Kidney epithelial cell (primary cell): ENCODE measurements around the gene APLP1. TPM values are rescaled to one million over a fixed set of nuclear protein-coding genes. Genes with fewer than 3 reads are reported as not detected.

ENCODE experiments used
- DNase-seq: peaks from one replicate; pipeline ENCODE4 v3.0.0-alpha.2; 2010; ENCODE audit warnings: low read depth
- H3K27me3 ChIP-seq: 2 replicates; pipeline ENCODE4 v1.6.0; 2011; ENCODE audit warnings: low read length; ENCODE audit not compliant: control insufficient read depth, insufficient read depth
- H3K36me3 ChIP-seq: 2 replicates; pipeline ENCODE4 v1.5.1; 2011; ENCODE audit warnings: low read length; ENCODE audit not compliant: control insufficient read depth, insufficient read depth
- H3K4me3 ChIP-seq: 2 replicates; pipeline ENCODE4 v1.5.1; 2011; ENCODE audit warnings: low read depth, mild to moderate bottlenecking, control low read depth, low read length
- CTCF ChIP-seq: IDR thresholded peaks from 2 replicates; pipeline ENCODE4 v1.5.1; 2011; ENCODE audit warnings: mild to moderate bottlenecking, moderate library complexity, low read length, control low read depth, inconsistent platforms; ENCODE audit not compliant: insufficient read depth, poor library complexity, severe bottlenecking
- total RNA-seq: library from RNA; depleted of rRNA; stranded (reverse); fragments of >200 nt; gene quantifications from 2 replicates; pipeline ENCODE4 v1.2.3, GENCODE V29; 2015

APLP1 gene
- total RNA-seq, 1 donor from 2014 or later, result 9.3 TPM

GRCh38 chr19:35883882-35884281 is 15.5 kb downstream of the APLP1 start:
- H3K4me3 ChIP-seq, result no peak overlapping the region
- H3K27me3 ChIP-seq, result peaks cover 4% of the 10 kb centered on the region
- TF ChIP-seq CTCF, result no peak
- H3K36me3 ChIP-seq, result no peaks in the 10 kb centered on the region
- DNase-seq, result no peak

- TF ChIP-seq CTCF, result no peak
- H3K4me3 ChIP-seq, result no peak overlapping the region
Observed at GRCh38 chr19:35885225-35885738, 16.9 kb downstream of the APLP1 start.

GRCh38 chr19:35885904-35886303 is 17.5 kb downstream of the APLP1 start:
- no peak for DNase-seq
- Histone ChIP-seq H3K4me3 (no peak overlapping the region), H3K27me3 (no peaks in the 10 kb centered on the region), H3K36me3 (peaks cover 3% of the 10 kb centered on the region)
- no peak for TF ChIP-seq CTCF

More at GRCh38 chr19:35885225-35885738, 16.9 kb downstream of the APLP1 start:
- Histone ChIP-seq H3K27me3 (no peaks in the 10 kb centered on the region), H3K36me3 (peaks cover 3% of the 10 kb centered on the region)
- no peak for DNase-seq

GRCh38 chr19:35887197-35887596 is 18.8 kb downstream of the APLP1 start:
- H3K4me3 ChIP-seq, result no peak overlapping the region
- TF ChIP-seq CTCF, result no peak
- no peak for DNase-seq
- H3K27me3 ChIP-seq, result no peaks in the 10 kb centered on the region
- peaks cover 3% of the 10 kb centered on the region for H3K36me3 ChIP-seq

GRCh38 chr19:35888398-35888797 is 20.0 kb downstream of the APLP1 start:
- no peak for TF ChIP-seq CTCF
- Histone ChIP-seq H3K36me3 (peaks cover 3% of the 10 kb centered on the region), H3K4me3 (no peak overlapping the region), H3K27me3 (no peaks in the 10 kb centered on the region)
- DNase-seq, result no peak

- no peak for DNase-seq
- no peak for TF ChIP-seq CTCF
- H3K27me3 ChIP-seq, result no peaks in the 10 kb centered on the region
- no peak overlapping the region for H3K4me3 ChIP-seq
- H3K36me3 ChIP-seq, result peaks cover 3% of the 10 kb centered on the region
Observed at GRCh38 chr19:35889370-35890112, 21.2 kb downstream of the APLP1 start.
